ENCODE results near the gene GNG7. TPM values are rescaled to one million over a fixed set of nuclear protein-coding genes. Genes with fewer than 3 reads are reported as not detected.

GNG7 gene
- total RNA-seq, 2 experiments from 2014 or later: 1.1 to 1.2 TPM

- no peak overlapping the region for H3K4me3 Mint-ChIP-seq
- ChIA-PET CTCF (interaction anchor here (1.2 to 1.9 kb wide), 3 partner anchors 14 to 86 kb away, joined by 3 to 4 read pairs (median 3); no protein-coding TSS in a partner anchor), POLR2A (interaction anchor here (0.6 kb wide), 1 partner anchor 86 kb away, joined by 5 read pairs; no protein-coding TSS in a partner anchor)
- H3K27me3 Mint-ChIP-seq: no peaks in the 10 kb centered on the region
- no peak overlapping the region for H3K27ac Mint-ChIP-seq
- intact Hi-C loops (cut with DNase I, micrococcal nuclease): loop anchor here in 1 of 2 experiments (5.0 kb wide), 1 partner anchor 497 kb away; the partner anchor contains the start of genes PLEKHJ1 and SF3A2
- H3K36me3 Mint-ChIP-seq (ENCODE audit: low read depth): peaks cover 27% of the 10 kb centered on the region
- DNase-seq: no peak
- no peaks in the 10 kb centered on the region for H3K9me3 Mint-ChIP-seq (ENCODE audit: low read depth)
- H3K4me1 Mint-ChIP-seq: peaks cover 10% of the 10 kb centered on the region
- no peak for ATAC-seq
Observed at GRCh38 chr19:2734589-2735288, 32.2 kb upstream of the GNG7 start.

GRCh38 chr19:2733930-2734588, 31.6 kb upstream of the GNG7 start:
- Mint-ChIP-seq H3K27me3 (no peaks in the 10 kb centered on the region), H3K9me3 (ENCODE audit: low read depth) (no peaks in the 10 kb centered on the region)

DNA sequence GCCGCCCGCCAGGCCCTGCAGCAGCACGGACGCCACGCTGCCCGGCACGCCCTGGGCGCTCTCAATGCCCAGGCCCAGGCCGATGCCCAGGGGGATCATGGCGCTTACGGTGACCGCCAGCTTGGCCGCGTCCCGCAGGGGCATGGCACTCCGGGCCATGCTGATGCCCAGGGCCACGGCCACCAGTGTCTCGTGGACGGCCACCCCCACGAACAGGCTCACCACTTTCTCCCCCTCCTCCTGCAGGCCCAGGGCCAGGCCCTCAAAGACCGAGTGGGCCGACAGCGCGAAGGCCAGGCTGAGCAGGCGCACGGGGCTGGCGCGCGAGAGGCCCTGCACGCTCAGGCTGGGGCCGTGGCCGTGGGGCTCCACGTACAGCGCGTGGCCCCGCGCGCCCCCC, 30.4 kb upstream of the GNG7 start:
- POLR2A ChIA-PET: no interaction called here
- intact Hi-C loops (cut with DNase I, micrococcal nuclease): no loop called here
- DNase-seq: no peak
- Mint-ChIP-seq H3K36me3 (ENCODE audit: low read depth) (peaks cover 23% of the 10 kb centered on the region), H3K27ac (no peak overlapping the region), H3K9me3 (ENCODE audit: low read depth) (no peaks in the 10 kb centered on the region), H3K27me3 (no peaks in the 10 kb centered on the region), H3K4me1 (no peaks in the 10 kb centered on the region), H3K4me3 (no peak overlapping the region)
- ATAC-seq: no peak
- CTCF ChIA-PET: no interaction called here

More at GRCh38 chr19:2733930-2734588, 31.6 kb upstream of the GNG7 start:
- Mint-ChIP-seq H3K36me3 (ENCODE audit: low read depth) (peaks cover 27% of the 10 kb centered on the region), H3K4me1 (peaks cover 8% of the 10 kb centered on the region), H3K27ac (no peak overlapping the region), H3K4me3 (no peak overlapping the region)
- no peak for DNase-seq
- CTCF ChIA-PET: interaction anchor here (1.4 to 1.9 kb wide), 2 partner anchors 15 to 85 kb away, joined by 3 to 4 read pairs; no protein-coding TSS in a partner anchor
- intact Hi-C loops (cut with DNase I, micrococcal nuclease): no loop called here
- no peak for ATAC-seq
- POLR2A ChIA-PET: no interaction called here

- Mint-ChIP-seq H3K27me3 (no peaks in the 10 kb centered on the region), H3K9me3 (ENCODE audit: low read depth) (no peaks in the 10 kb centered on the region), H3K27ac (no peak overlapping the region), H3K4me1 (no peaks in the 10 kb centered on the region), H3K36me3 (ENCODE audit: low read depth) (peaks cover 22% of the 10 kb centered on the region), H3K4me3 (no peak overlapping the region)
- CTCF ChIA-PET: no interaction called here
- no peak for DNase-seq
- POLR2A ChIA-PET: no interaction called here
- ATAC-seq: no peak
- intact Hi-C loops (cut with DNase I, micrococcal nuclease): no loop called here
Observed at GRCh38 chr19:2732157-2732725, 29.7 kb upstream of the GNG7 start.

DNA sequence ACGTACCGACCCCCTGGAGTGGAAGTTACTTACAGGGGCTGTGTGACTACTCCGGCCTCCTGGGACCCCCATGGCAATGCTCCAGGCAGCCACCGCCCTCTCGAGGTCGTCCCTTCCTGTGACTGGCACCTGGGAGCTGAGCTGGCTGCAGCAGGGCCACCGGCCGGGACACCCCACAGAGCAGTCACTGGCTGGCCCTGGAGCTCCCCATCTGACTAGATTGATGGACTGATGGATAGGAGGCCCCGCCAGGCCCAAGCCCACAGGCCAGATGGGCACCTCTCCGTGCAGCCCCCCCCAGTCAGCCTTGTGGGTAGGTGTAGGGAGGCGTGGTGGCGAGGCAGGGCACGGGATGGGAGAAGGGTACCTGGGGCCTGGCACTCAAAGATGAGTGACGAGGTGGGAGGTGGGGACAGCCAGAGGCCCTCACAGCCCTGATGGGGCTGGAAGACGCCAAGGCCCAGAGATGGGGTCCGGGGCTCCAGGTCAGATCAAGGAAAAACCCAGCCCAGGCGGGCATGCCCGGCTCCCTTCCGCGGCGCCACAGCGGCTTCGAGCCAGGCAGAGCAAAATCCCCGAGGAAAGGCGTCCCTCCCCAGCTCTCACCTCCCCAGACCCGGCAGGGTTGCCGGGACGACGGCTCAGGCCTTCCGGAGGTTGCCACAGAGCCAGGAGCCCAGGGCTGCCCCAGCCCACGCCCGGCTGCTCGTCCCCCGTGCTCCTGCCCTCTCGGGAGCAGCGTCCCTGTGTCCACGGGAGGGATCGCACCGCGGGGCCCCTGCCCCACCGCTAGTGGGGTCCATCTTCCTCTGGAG, 28.9 kb upstream of the GNG7 start:
- peaks cover 14% of the 10 kb centered on the region for H3K36me3 Mint-ChIP-seq (ENCODE audit: low read depth)
- ATAC-seq (no peak), DNase-seq (no peak)
- H3K4me3 Mint-ChIP-seq: no peak overlapping the region
- no peak overlapping the region for H3K27ac Mint-ChIP-seq
- POLR2A ChIA-PET: no interaction called here
- no peaks in the 10 kb centered on the region for H3K4me1 Mint-ChIP-seq
- CTCF ChIA-PET: no interaction called here
- intact Hi-C loops (cut with DNase I, micrococcal nuclease): no loop called here
- no peaks in the 10 kb centered on the region for H3K9me3 Mint-ChIP-seq (ENCODE audit: low read depth)
- H3K27me3 Mint-ChIP-seq: peaks cover 2% of the 10 kb centered on the region

GRCh38 chr19:2729943-2730818, 27.7 kb upstream of the GNG7 start:
- DNase-seq (no peak), ATAC-seq (no peak)
- intact Hi-C loops (cut with DNase I, micrococcal nuclease): no loop called here
- ChIA-PET POLR2A (no interaction called here), CTCF (no interaction called here)
- H3K9me3 Mint-ChIP-seq (ENCODE audit: low read depth): no peaks in the 10 kb centered on the region
- peaks cover 4% of the 10 kb centered on the region for H3K27me3 Mint-ChIP-seq
- H3K27ac Mint-ChIP-seq: no peak overlapping the region
- H3K4me1 Mint-ChIP-seq: no peaks in the 10 kb centered on the region
- peaks cover 7% of the 10 kb centered on the region for H3K36me3 Mint-ChIP-seq (ENCODE audit: low read depth)
- no peak overlapping the region for H3K4me3 Mint-ChIP-seq

DNA sequence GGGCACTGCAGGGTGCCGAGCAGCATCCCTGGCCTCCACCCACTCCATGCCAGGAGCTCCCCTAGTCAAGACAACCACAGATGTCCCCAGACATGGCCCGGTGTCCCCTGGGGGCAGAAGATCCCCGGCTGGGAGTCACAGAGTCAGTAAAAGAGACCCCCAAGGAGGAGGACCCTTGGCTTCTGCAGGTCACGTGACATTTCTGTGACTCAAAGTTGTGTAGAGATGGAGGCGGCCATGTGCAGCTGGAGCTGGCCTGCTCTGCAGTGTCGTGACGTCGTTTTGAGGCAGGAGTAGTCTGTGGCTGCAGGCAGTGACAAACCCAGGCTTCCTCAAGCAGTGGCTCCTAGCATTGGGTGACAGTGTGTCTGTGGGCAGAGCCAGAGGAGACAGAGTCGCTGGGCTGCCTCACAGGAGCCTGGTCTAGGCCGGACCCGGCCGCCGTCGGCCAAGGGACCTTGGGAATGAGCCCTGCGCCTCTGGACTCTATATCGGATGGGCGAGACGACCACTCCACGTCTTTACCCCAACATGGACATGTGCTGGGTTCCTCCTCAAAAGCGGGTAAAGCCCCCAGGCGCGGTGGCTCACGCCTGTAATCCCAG, 26.4 kb upstream of the GNG7 start:
- POLR2A ChIA-PET: no interaction called here
- Mint-ChIP-seq H3K4me1 (no peaks in the 10 kb centered on the region), H3K9me3 (ENCODE audit: low read depth) (no peaks in the 10 kb centered on the region), H3K27ac (no peak overlapping the region), H3K36me3 (ENCODE audit: low read depth) (no peaks in the 10 kb centered on the region), H3K27me3 (peaks cover 8% of the 10 kb centered on the region), H3K4me3 (no peak overlapping the region)
- intact Hi-C loops (cut with DNase I, micrococcal nuclease): no loop called here
- CTCF ChIA-PET: interaction anchor here (0.6 kb wide), 1 partner anchor 31 kb away, joined by 3 read pairs; no protein-coding TSS in a partner anchor
- ATAC-seq: no peak
- DNase-seq: no peak

GRCh38 chr19:2727640-2727944, 25.1 kb upstream of the GNG7 start:
- H3K9me3 Mint-ChIP-seq (ENCODE audit: low read depth): no peaks in the 10 kb centered on the region
- intact Hi-C loops (cut with DNase I, micrococcal nuclease): no loop called here
- no peaks in the 10 kb centered on the region for H3K4me1 Mint-ChIP-seq
- ChIA-PET CTCF (no interaction called here), POLR2A (no interaction called here)
- H3K36me3 Mint-ChIP-seq (ENCODE audit: low read depth): no peaks in the 10 kb centered on the region
- ATAC-seq (no peak), DNase-seq (no peak)
- no peak overlapping the region for H3K27ac Mint-ChIP-seq
- peaks cover 9% of the 10 kb centered on the region for H3K27me3 Mint-ChIP-seq
- H3K4me3 Mint-ChIP-seq: no peak overlapping the region

GRCh38 chr19:2726904-2727639, 24.6 kb upstream of the GNG7 start:
- Mint-ChIP-seq H3K36me3 (ENCODE audit: low read depth) (no peaks in the 10 kb centered on the region), H3K4me1 (no peaks in the 10 kb centered on the region), H3K4me3 (no peak overlapping the region), H3K27me3 (peaks cover 11% of the 10 kb centered on the region), H3K27ac (no peak overlapping the region), H3K9me3 (ENCODE audit: low read depth) (no peaks in the 10 kb centered on the region)
- intact Hi-C loops (cut with DNase I, micrococcal nuclease): no loop called here
- ATAC-seq (no peak), DNase-seq (no peak)
- ChIA-PET CTCF (interaction anchor here (0.8 kb wide), 1 partner anchor 78 kb away, joined by 3 read pairs; no protein-coding TSS in a partner anchor), POLR2A (no interaction called here)

DNA sequence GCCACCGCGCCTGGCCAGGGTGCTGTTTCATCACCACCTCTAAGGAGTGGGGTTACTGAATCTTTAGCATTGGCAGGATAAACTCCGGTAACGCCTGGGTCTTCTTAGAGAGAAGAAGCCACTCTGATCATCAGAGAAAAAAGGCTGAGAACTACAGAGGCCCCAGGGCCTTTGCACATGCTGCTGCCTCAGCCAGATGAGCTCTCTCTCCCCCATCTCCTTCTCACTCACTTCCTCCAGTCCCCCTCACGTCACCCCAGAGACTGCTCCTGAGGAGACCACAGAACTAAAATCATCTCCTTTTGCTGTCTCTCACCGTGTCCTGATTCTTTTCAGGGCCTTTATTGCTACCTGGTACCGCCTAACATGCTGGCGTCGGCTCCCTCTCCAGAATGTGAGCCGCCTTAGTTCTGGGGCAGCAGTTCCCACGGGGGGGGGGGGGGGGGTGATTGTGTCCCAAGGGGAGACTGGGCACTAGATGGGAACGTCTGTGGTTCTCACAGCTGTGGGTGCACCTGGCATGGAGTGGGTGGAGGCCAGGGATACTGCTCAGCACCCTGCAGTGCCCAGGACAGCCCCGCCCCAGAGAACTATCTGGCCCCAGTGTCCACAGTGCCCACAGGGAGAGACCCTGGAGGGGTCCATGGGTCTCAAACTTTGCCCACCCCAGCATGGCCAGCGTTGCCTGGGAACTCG, 23.8 kb upstream of the GNG7 start:
- ChIA-PET CTCF (interaction anchor here (0.7 to 0.8 kb wide), 2 partner anchors 10 to 78 kb away, joined by 3 read pairs; no protein-coding TSS in a partner anchor), POLR2A (no interaction called here)
- intact Hi-C loops (cut with DNase I, micrococcal nuclease): no loop called here
- Mint-ChIP-seq H3K27me3 (peaks cover 17% of the 10 kb centered on the region), H3K27ac (no peak overlapping the region), H3K9me3 (ENCODE audit: low read depth) (no peaks in the 10 kb centered on the region), H3K36me3 (ENCODE audit: low read depth) (no peaks in the 10 kb centered on the region), H3K4me1 (no peaks in the 10 kb centered on the region), H3K4me3 (no peak overlapping the region)
- ATAC-seq: no peak
- DNase-seq: no peak
